Esophagus mucosa (tissue), 1 donor: Measurements from ENCODE around the gene FAM168A. TPM values are rescaled to one million over a fixed set of nuclear protein-coding genes. Genes with fewer than 3 reads are reported as not detected.
A peak's percentile ranks its signal among the peaks of the same experiment; 100 is the strongest.

ENCODE experiments used
- ATAC-seq: fragments of 200-7000 bp; cut with Tn5 transposase; one replicate; pipeline ENCODE4 v1.9.1; 2020
- total RNA-seq: library from RNA; stranded (reverse); gene quantifications from one replicate; pipeline ENCODE4 v1.2.4, GENCODE V29; 2023
- donor health status: DM: yes; HTN: yes; CAD: no.

The FAM168A gene
- total RNA-seq, 1 donor from 2014 or later, result 10.1 TPM

DNA sequence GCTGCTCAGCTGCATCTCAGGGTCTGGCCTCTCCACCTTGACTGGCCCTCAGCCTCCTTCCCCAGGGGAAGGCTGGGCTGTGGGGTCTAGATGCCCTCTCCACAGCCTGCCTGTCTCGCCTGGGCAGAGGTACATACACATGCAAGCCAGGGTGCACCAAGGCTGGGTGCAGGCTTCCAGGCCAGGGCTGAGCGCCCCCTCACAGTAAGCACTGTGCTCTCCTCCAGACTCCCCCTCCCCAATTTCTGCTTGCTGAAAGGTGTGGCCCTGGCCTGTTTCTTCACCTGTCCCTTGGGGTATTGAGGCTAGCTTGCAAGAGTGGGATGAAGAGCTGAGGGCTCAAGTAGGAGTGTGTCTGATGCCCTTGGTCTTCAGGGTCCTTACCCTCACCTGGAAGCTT, 199.2 kb downstream of the FAM168A start:
- no peak for ATAC-seq

DNA sequence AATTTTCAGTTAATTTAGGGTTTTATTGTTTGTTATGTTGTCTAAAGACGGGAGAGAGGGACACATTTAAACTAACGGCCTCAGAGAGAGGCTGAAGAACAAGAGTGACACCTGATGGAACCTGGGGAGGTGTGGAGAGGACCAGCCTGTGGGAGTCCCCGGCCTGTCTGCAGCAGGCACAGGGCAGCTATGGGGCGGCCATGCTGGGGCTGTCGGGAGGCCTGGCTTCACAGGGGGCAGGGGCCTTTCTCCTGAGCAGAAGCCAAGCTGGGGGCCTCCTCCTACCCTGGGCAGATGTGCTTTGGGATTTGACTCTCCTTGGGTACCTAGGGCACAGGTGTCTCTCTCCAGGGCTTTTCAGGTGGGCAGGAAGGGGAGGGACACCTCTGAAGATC, 199.8 kb downstream of the FAM168A start:
- no peak for ATAC-seq

- ATAC-seq, result no peak
These were observed 200.3 kb downstream of the FAM168A start for GRCh38 chr11:73397468-73398131.

DNA sequence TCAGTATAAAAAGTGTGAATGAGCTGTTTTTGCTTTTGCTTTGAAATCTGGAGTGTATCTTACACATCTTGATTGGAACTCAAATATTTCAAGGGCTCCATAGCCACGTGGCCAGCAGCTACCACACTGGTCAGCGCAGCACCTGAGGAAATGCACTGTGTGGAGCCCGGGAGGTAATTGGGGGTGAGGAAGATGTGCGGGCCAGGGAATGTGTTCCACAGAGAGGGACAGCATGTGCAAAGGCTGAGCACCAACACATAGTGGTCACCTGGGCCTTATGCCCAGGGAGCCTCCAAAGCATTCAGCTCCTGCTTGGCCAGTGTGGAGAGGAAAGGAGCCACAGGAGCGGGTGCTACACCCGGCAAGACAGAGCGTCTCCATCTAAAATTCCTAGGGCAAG, 200.9 kb downstream of the FAM168A start:
- no peak for ATAC-seq

- ATAC-seq, result no peak
These were observed 201.5 kb downstream of the FAM168A start for GRCh38 chr11:73396251-73396930.

DNA sequence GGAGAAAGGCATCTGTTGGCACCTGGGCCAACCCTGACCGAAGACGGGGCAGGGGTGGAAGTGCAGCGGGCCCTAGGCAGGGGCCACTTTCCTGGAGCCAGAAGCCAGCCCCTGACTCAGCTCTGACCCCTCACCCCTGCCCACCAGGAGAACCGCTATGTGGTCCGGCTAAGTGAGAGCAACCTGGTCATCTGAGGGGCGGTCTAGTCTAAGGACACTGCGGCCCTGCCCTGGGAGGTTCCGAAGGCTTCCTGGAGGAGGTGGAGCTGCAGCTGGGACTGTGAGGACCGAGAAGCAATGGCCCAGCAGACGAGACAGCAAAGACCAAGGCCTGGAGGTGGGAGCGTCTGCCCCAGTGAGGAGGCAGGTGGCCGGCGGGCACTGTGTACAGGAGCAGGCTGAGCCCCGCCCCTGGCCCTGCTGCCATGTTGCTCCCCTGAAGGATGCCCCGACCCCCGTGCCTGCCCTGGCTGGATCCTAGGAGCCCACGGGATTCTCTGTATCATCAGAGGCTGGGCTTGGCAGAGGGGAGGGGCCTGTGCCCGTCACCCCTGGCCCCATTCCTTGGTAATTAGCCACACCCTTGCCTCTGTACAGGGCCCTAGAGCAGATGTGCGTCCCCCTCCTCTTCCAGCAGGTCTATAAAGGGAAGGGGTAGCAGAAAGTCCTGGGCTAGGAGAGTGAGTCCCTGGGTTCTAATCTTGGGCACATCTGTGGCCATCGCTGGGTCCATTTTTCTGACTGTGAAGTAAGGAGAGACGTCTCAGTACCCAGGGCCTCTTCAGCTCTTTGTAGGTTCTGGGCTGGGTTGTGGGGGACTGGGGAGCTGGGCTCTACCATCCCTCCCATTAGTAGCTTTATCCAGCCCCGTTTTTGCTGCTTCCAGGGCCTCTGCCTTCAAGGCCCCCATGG, 202.4 kb downstream of the FAM168A start:
- ATAC-seq, result no peak

GRCh38 chr11:73394416-73395296, 203.3 kb downstream of the FAM168A start:
- ATAC-seq, result no peak

DNA sequence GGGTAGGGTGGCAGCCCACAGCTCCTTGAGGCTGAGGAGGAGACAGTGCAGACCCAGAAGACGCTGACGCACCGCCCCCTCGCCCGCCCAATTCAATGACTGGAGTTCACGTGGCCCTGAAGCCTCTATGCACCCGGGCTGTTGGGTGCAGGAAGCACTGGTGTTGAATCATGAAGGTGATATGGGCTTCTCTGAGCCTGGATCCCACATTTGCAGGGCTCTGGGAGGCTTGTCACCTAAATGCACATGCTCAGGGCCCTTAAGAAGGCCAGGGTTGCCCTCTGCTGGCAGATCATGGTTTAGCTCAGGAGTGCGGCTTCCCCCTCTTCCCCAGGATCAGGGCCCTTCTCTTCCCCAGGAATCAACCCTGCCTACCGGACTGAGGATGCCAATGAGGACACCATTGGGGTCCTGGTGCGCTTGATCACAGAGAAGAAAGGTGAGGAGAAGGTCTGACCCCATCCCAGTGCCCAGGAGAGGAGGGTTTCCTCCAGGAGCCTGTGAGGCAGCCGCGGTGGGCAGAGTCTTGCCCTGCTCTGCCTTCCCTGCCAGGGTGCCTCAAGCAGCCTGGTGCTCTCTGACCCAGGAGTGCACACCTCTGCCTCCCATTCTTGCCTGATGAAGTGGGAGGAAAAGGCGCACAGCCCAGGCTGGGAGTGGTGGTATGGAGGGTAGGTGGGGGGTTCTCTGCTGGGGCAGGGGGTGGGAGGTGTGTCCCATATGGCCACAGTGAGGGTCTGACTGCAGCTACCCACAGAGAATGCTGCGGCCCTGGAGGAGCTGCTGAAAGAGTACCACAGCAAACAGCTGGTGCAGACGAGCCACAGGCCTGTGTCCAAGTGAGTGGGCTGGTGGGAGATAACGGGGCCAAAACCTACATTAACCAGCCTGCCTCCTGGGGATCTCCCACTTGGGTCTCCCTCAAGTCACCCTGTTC, 204.2 kb downstream of the FAM168A start:
- peak; percentile 71 for ATAC-seq

DNA sequence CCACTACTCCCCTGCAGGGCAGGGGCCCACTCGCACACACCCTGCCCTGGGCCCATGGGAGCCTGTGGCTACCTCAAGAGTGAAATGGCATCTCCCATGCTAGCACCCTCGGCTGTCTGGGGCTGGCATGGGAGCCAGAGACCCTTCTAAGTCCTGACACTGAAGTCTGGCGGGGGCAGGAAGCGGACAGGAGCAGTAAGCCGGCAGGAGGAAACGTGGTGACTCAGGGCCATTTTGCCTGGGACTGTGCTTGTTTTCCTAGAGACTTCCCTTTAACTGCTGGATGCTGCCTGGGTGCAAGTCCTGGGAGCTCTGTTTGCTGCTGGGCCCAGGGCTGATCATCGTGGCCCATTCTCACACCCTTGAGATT, 204.9 kb downstream of the FAM168A start:
- no peak for ATAC-seq

- ATAC-seq, result no peak
These were observed 205.6 kb downstream of the FAM168A start for GRCh38 chr11:73392108-73393010.

- ATAC-seq, result no peak
These were observed 206.2 kb downstream of the FAM168A start for GRCh38 chr11:73391665-73392064.

DNA sequence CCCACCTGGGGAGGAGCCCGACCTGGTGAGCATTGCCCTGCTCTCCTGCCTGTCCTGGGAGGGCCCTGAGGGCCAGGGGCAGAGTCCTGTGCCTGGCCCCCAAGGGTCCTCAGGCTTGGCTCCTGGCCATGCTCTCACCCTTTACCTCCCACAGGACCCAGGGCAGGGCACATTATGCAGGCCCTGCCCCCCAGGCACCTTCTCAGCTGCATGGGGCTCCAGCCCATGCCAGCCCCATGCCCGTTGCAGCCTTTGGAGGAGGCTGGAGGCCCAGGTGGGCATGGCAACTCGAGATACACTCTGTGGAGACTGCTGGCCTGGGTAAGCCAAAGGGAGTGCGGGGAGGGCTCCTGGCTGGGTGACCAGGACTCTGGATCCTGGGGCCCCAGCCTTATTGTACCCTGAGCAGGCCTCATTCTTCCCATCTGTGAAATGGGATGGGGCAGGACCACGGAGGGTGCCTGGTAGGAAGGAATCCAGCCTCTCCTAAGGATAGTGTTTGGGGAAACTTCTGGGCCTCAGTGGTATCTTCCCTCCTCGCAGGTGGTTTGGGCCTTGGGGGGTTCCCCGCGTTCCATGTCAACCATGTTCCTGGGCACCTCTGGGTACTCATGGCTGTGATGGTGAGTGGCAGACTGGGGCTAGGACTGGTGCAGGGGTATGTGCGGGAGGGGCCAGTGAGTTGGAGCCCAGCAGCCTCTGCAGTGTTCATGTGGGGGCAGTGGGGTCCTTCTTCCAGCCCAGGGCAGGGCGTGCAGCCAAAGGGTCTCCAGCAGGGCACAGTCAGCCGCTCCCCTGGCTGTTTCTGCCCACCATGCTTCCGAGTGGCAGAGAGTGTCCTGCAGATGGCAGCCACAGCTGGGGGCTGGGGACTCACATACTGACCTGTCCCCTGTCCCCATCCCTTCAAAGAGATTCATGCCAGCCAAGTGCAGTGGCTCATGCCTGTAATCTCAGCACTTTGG, 207.0 kb downstream of the FAM168A start:
- ATAC-seq, result no peak

DNA sequence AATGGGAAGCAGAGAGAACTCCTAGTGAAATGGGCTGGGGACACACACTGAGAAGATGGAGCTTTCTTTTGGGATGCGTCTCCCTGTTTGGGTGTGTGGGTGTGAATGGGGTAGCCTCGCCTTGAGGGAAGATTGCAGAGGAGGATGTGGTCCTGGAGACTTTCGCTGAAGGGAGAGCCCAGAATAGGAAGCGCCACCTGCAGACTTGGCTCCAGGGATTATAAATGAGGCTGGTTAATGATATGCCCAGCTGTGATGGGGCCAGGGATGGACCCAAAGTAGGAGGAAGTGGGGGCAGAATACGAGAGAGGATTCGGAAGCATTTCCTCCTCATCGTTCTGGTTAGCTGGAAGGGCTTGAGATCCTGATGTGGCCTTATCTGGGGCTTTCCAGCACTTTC, 208.0 kb downstream of the FAM168A start:
- ATAC-seq, result no peak

GRCh38 chr11:73389134-73389525, 208.8 kb downstream of the FAM168A start:
- ATAC-seq, result peak; percentile 12

GRCh38 chr11:73388265-73389133, 209.4 kb downstream of the FAM168A start:
- peak; percentile 66 for ATAC-seq

- ATAC-seq, result no peak
These were observed 210.2 kb downstream of the FAM168A start for GRCh38 chr11:73387594-73388264.

DNA sequence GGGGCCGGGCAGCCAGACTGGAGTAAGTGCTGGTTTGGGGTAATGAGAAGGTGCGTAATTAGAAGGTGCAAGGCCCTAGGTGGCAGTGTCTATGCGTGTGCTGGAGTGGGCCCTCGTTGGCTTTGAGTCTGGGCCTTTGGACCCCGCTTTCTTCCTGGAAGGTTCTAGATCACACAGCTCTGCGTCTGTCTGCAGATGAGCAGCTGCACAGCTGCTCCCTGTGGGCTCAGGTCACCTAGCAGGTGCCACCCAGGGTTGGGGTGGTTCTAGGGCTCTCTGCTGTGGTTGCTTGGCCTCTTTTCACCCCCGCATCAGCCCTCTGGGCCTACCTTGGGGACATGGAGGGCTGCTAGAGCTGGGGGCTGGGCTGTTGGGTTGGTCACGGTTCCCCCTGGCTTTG, 211.4 kb downstream of the FAM168A start:
- ATAC-seq, result no peak
